ENCODE data around the gene PSME3.

The PSME3 gene

GRCh38 chr17:42830971-42831370 is 2.2 kb upstream of the PSME3 start:
- in situ Hi-C loops (cut with HindIII; ENCODE audit: low pct_unique_long_range_greater_than_20kb, low sequenced_read_pairs) = no loop called here
- no peak for TF ChIP-seq JUND (IDR thresholded peaks at IDR 0.05; ENCODE audit: low read depth)
- DNase-seq (ENCODE audit: low read depth in 1 of 2, low spot score in 1 of 2) = no peak

GRCh38 chr17:42832213-42832933 is 824 bp upstream of the PSME3 start:
- TF ChIP-seq JUND (IDR thresholded peaks at IDR 0.05; ENCODE audit: low read depth) = no peak
- in situ Hi-C loops (cut with HindIII; ENCODE audit: low pct_unique_long_range_greater_than_20kb, low sequenced_read_pairs) = no loop called here
- DNase-seq (ENCODE audit: low read depth in 1 of 2, low spot score in 1 of 2) = no peak

DNA sequence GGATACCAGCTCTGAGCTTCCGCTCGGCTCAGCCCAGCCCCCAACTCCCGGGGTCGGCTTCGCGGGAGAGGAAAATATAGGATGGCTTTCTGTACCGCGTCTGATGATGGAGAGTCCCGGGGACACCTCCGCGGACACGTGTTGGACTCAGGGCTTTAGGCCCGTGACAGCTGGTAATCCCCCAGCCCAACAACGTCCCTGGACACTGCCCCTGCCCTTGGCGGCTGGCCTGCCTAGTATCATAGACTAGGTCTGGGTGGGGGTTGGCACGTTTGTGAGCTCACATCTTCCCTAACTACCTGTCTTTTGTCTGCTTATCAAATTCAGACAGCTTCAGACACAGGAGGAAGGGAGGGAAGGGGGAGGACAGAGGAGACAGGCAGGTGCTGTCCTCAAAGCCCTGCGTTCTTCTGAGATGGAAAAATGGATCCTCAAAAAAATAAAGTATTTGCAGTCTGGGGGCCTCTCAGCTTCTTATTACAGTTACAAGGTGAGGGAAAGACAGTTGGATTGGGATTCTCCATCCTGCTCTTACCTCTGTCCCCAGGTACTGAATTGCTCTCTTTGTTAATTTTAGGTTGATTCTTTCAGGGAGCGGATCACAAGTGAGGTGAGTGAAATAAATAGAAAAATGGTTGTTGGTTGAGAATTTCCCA is 698 bp downstream of the PSME3 start:
- no peak for DNase-seq (ENCODE audit: low read depth in 1 of 2, low spot score in 1 of 2)
- in situ Hi-C loops (cut with HindIII; ENCODE audit: low pct_unique_long_range_greater_than_20kb, low sequenced_read_pairs) = no loop called here
- no peak for TF ChIP-seq JUND (IDR thresholded peaks at IDR 0.05; ENCODE audit: low read depth)

- DNase-seq (ENCODE audit: low read depth in 1 of 2, low spot score in 1 of 2) = no peak
- TF ChIP-seq JUND (IDR thresholded peaks at IDR 0.05; ENCODE audit: low read depth) = no peak
- in situ Hi-C loops (cut with HindIII; ENCODE audit: low pct_unique_long_range_greater_than_20kb, low sequenced_read_pairs) = no loop called here
Measured at GRCh38 chr17:42835732-42836131, 2.5 kb downstream of the PSME3 start.

- TF ChIP-seq JUND (IDR thresholded peaks at IDR 0.05; ENCODE audit: low read depth) = no peak
- DNase-seq (ENCODE audit: low read depth in 1 of 2, low spot score in 1 of 2) = no peak
- in situ Hi-C loops (cut with HindIII; ENCODE audit: low pct_unique_long_range_greater_than_20kb, low sequenced_read_pairs) = no loop called here
Measured at GRCh38 chr17:42841975-42842685, 8.9 kb downstream of the PSME3 start.

DNA sequence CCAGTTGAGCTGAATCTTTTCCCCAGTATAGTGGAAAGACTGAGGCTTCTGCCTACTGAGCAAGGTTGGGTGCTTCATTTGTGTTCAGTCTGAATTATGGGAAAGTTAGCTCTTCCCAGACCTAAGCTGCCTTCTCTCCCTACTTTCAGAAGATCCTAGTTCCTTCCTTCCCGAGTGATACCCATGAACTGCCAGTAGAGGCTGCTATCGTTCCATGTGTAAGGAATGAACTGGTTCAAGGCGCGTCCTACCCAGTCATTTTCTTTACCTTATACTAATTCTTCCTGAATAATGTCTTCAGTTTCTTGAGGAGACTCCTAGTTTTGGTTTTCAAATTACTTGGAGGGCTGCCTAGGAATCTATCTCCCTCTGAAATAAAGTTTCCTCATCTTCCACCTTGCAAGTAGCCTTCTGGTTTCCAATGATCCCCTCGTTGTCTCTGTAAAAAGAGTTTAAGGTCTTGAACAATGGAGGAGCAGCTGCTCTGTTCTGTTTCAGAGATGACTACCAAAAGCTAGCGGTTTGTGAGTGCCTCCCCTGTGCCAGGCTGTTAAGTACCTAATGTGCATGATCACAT is 10.2 kb downstream of the PSME3 start:
- DNase-seq (ENCODE audit: low read depth in 1 of 2, low spot score in 1 of 2) = peak; percentile 85 to 94
- in situ Hi-C loops (cut with HindIII; ENCODE audit: low pct_unique_long_range_greater_than_20kb, low sequenced_read_pairs) = no loop called here
- TF ChIP-seq JUND (IDR thresholded peaks at IDR 0.05; ENCODE audit: low read depth) = no peak

DNA sequence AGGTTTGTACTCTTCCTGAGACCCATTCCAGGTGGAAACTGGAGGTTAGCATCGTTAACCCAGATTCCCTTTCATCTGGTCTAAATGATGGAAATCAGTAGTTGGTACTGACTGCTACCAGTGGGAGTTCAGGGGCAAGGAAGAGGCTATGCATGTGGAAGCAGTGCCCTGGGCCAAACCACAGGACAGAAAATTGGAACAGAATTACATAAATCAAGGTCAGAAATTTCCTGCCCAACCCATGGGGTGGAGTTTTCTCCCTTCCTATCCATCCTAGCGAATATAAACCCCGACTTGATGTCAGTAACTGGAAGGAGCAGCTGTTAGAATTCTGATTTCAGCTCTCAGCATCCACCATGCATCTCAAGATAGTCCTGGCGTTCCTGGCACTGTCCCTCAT is 11.1 kb downstream of the PSME3 start, which contains the start of gene AOC2:
Gene AOC2, plus strand, starts transcription at position 310 of the 400 bp plus-strand sequence. Its CDS starts 47 bp downstream, at position 357.
- in situ Hi-C loops (cut with HindIII; ENCODE audit: low pct_unique_long_range_greater_than_20kb, low sequenced_read_pairs) = no loop called here
- no peak for TF ChIP-seq JUND (IDR thresholded peaks at IDR 0.05; ENCODE audit: low read depth)
- DNase-seq (ENCODE audit: low read depth in 1 of 2, low spot score in 1 of 2) = no peak

DNA sequence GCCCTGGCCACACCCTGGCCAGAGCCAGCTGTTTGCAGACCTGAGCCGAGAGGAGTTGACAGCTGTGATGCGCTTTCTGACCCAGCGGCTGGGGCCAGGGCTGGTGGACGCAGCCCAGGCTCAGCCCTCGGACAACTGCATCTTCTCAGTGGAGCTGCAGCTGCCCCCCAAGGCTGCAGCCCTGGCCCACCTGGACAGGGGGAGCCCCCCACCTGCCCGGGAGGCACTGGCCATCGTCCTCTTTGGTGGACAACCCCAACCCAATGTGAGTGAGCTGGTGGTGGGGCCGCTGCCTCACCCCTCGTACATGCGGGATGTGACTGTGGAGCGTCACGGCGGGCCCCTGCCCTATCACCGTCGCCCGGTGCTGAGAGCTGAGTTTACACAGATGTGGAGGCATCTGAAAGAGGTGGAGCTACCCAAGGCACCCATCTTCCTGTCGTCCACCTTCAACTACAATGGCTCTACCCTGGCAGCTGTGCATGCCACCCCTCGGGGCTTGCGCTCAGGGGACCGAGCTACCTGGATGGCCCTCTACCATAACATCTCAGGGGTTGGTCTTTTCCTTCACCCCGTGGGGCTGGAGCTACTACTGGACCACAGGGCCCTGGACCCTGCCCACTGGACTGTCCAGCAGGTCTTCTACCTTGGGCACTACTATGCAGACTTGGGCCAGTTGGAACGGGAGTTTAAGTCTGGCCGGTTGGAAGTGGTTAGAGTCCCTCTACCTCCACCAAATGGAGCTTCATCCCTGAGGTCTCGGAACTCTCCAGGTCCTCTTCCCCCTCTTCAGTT is 11.8 kb downstream of the PSME3 start:
- no peak for TF ChIP-seq JUND (IDR thresholded peaks at IDR 0.05; ENCODE audit: low read depth)
- in situ Hi-C loops (cut with HindIII; ENCODE audit: low pct_unique_long_range_greater_than_20kb, low sequenced_read_pairs) = no loop called here
- DNase-seq (ENCODE audit: low read depth in 1 of 2, low spot score in 1 of 2) = no peak

GRCh38 chr17:42845556-42845917 is 12.3 kb downstream of the PSME3 start:
- in situ Hi-C loops (cut with HindIII; ENCODE audit: low pct_unique_long_range_greater_than_20kb, low sequenced_read_pairs) = no loop called here
- TF ChIP-seq JUND (IDR thresholded peaks at IDR 0.05; ENCODE audit: low read depth) = no peak

GRCh38 chr17:42845918-42846593 is 12.9 kb downstream of the PSME3 start:
- in situ Hi-C loops (cut with HindIII; ENCODE audit: low pct_unique_long_range_greater_than_20kb, low sequenced_read_pairs) = no loop called here
- no peak for DNase-seq (ENCODE audit: low read depth in 1 of 2, low spot score in 1 of 2)
- no peak for TF ChIP-seq JUND (IDR thresholded peaks at IDR 0.05; ENCODE audit: low read depth)

More at GRCh38 chr17:42845556-42845917, 12.3 kb downstream of the PSME3 start:
- DNase-seq (ENCODE audit: low read depth in 1 of 2, low spot score in 1 of 2) = no peak

GRCh38 chr17:42846594-42847280 is 13.5 kb downstream of the PSME3 start:
- no peak for TF ChIP-seq JUND (IDR thresholded peaks at IDR 0.05; ENCODE audit: low read depth)
- in situ Hi-C loops (cut with HindIII; ENCODE audit: low pct_unique_long_range_greater_than_20kb, low sequenced_read_pairs) = no loop called here
- no peak for DNase-seq (ENCODE audit: low read depth in 1 of 2, low spot score in 1 of 2)

All from T47D (cell line).